ENCODE data around the gene ADAM12.

The ADAM12 gene

DNA sequence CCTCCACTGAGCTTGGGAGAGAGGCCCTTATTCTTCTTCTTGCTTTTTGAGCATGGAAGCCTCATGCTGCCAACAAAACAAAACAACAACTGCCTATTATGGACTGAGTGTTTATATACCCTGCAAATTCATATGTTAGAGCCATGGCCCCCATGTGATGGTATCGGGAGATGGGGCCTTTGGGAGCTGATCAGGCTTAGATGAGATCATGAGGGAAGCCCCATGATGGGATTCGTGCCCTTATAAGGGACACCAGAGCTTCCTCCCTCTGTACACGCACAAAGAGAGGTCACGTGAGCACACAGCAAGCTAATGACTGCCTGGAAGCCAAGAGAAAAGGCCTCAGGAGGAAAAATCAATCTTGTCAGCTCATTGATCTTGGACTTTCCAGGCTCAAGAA is 256.9 kb downstream of the ADAM12 start:
- DNase-seq, result no peak

DNA sequence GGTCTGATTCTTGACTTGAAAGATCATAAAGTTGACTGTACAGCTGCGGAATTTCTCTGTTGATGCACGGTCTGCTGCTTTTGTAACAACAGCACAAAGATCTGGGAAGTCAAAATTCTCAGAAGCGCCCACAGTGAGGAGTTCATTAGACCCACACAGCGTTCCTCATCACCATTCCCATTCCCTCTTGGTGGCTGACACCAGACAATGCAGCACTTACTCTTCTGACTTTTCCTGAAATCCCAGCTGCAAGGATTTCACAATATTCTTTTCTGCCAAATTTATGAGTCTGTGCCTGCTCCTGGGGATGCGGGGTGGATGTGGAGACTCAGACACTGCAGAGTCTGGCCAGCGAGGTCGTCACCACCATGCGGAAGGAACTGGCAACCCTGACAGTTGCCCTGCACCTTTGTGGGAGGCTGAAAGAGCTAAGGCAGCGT is 258.0 kb downstream of the ADAM12 start:
- DNase-seq, result no peak

DNA sequence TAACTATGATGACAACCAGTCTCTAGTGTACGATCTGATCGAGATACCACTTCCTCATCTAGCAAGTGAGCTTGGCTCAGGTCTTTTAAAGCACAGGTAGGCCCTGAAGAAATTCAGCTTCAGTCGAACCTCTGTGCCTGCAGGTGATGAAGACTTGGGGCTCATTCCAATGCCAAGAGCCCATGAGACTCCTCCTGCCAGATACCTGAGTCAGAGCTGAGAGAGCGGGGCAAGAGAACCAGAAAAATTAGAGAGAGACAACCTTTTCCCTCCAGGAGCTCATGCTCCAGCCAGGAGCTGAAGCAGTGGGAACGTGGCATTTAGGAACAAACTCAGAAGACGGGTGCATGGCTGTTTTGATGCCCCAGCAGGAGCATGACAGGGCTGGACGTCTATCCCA is 259.3 kb downstream of the ADAM12 start:
- no peak for DNase-seq

DNA sequence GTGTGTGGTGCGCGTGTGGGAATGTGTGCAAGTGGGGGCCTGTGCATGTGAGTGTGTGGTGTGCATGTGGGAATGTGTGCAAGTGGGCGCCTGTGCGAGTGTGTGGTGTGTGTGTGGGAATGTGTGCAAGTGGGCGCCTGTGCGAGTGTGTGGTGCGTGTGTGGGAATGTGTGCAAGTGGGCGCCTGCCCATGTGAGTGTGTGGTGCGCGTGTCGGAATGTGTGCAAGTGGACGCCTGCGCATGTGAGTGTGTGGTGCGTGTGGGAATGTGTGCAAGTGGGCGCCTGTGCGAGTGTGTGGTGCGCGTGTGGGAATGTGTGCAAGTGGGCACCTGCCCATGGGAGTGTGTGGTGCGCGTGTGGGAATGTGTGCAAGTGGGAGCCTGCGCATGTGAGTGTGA is 259.7 kb downstream of the ADAM12 start:
- no peak for DNase-seq

DNA sequence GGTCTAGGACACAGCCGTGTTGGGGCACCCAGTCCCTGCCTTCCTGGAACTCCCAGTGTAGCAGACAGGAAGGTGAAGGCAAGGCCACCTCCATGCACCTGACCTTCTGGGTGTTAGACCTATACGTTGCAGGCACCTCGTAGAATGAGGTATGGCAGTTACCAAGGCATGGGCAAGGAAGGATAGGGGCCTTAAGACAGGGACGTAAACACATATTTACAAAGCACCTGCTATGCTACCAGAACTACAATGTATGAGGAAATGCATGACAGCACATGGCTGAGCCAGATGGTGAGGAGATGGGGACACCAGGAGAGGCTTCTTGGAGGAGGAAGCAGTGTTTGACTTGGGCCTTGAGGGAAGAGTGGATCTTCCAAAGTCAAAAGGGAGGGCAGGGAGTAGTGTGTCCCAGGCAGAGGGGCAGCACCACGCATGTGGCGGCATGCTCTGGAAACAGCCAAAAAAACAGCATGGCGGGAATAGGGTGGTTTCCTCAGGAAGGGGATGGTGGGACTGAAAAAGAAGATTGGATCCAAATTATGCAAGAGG is 260.7 kb downstream of the ADAM12 start:
- DNase-seq, result no peak

DNA sequence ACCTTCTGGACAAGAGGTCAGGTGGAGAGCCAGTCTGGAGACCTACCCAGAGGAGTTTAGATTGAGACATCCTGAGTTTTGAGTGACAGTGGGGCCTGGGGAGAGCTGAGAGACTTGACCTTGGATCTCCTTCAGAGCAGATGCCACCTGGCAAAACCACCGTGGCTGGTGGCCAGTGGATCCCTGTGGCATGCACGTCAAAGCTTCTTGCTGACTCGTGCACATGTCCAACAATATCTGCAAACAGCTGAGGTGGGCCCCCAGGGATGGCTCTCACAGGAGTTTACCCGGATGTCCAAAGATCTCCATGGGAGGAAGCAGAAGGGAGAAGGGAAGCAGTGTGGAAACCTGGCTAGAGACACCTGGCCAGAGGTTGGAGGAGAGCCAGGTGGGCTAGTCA is 261.4 kb downstream of the ADAM12 start:
- DNase-seq, result no peak

DNA sequence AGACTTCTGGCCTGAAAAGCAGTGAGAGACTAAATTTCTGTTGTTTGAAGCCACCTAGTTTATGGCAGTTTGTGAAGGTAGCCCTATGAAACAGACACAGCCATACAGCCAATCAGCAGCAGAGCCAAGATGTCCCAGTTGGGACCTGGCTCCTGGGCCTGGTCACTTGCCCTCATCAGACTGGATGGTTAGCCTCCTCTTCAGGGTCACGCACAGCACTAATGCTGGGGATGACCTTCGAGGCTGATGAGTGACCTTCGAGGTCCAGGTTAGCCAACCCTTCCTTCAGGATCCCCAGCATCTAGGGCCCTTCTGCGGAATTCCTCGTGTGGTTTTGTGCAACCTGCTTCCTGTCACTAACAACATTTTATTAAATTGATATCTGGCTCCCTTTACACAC is 262.3 kb downstream of the ADAM12 start:
- no peak for DNase-seq

DNA sequence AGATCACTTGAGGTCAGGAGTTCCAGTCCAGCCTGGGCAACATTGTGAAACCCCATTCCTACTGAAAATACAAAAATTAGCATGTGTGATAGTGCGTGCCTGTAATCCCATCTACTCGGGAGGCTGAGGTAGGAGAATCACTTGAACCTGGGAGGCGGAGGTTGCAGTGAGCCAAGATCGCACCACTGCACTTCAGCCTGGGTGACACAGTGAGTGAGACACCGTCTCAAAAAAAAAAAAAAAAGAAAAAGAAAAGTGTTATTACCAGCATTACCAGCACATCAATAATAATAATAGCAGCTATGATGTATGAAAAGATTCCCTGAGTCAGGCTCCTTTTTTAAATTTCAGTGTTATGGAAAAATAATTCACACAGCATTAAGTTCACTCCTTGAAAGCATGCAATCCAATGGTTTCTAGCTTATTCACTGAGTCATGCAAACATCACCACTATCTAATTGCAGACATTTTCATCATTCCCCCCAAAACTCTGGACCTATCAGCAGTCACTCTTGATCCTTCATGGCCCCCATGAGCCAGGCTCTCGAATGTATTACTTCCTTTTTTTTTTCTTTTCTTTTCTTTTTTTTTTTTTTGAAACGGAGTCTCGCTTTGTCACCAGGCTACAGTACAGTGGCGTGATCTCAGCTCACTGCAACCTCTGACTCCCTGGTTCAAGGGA is 263.5 kb downstream of the ADAM12 start:
- DNase-seq, result no peak

DNA sequence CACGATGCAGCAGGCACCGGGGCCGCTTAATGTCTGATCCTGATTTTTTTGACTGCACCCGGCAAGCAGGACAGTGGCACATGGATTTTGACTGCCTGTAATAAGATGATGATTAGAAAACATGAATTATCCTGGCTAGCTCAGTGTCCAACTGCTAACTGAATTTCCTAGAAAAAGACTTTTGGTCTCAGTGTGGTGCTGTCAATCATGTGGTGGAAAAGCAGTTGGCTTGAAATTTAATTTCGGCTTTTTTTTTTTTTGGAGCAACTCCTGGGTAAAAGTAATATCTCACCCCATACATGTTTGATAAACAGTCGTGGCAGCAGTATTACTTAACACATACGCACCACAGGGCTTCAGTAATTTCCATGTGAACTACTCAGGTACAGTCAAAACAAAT is 264.2 kb downstream of the ADAM12 start:
- no peak for DNase-seq

DNA sequence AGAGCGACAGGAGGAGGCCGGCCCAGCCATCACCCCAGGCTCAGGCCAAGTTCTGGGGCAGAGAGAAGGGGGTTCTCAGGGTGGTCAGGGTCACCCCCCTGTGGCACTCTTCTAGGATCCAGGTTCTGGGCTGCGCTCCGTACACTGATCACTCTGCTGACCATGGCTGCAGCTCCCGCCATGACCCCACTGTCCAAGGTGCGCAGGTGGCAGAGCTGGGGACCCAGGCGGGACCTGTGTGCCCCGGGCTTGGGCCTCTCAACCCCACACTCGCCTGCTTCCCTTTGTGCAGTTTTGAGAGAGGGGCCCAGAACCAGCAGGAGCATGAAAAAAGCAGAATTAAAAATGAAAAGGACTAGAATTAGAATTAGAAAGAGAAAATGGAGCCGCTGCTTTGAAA is 264.8 kb downstream of the ADAM12 start:
- DNase-seq, result no peak

DNA sequence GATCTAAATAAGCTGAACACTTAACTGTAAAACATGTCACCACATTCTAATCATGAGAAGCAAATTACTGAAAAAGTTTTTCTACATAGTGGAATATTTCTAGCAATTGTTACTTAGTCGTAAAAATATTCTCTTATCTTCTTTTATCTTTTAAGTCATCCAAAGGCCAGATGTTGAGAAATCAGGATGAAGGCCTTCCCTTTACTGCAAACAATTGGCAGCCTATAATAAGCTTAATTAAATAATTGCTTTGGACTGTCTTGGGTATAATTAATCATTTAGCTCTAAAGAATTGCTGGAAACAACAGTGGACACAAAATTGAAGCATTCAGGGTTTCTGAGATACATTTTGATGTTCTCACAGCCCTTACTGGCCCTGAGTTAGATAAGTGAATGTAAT is 265.4 kb downstream of the ADAM12 start:
- no peak for DNase-seq

DNA sequence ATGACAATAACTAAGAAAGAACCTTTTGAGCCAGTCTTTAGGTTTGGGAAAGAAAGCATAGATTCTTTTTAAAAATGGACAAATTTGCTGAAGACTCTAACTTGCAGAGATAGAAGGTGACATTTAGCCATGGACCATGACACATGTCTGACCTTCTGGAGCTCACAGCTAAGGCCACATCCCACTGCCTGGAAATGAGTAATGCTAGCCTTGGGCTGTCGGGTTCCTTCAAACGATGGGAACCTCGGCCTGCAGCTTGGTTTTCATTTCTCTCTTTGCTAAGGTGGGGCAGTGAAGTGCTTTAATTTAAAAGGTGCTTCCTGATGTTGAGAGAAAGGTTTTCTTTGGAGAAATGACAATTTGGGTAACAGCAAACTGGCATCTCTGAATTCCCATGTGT is 268.7 kb downstream of the ADAM12 start:
- DNase-seq, result no peak

DNA sequence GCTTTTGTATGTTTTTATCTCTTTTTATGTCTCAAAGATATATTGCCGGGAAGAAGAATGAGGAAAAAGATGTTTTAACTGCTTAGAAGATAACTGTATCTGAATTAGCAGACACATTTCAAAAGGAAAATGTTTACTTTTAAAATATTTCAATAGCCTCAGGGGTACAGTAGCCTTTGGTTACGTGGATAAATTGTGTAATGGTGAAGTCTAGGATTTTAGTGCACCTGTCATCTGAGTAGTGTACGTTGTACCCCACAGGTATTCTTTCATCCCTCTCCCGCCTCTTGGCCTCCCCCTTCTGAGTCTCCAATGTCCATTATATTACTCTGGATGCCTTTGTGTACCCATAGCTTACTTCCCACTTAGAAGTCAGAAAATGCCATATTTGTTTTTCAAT is 269.8 kb downstream of the ADAM12 start:
- DNase-seq, result no peak

DNA sequence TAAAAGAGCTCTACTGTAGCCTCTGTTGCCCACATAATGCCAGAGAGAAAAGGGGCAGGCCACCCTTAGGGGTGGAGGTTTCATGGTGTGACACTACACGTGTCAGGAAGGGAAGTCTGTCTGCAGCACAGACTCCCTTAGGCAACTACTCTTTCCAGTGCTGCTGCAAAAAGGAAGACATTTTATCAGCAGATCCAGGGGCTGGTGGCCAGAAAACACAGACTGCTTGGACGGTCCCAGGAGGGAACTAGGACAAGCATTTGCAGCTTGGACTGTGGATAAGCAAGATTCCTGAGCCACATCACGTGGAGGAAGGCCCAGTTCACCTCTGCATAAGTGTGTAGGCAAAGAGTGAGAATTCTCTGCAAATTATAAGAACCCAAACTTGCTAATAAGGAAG is 271.1 kb downstream of the ADAM12 start:
- DNase-seq, result no peak

DNA sequence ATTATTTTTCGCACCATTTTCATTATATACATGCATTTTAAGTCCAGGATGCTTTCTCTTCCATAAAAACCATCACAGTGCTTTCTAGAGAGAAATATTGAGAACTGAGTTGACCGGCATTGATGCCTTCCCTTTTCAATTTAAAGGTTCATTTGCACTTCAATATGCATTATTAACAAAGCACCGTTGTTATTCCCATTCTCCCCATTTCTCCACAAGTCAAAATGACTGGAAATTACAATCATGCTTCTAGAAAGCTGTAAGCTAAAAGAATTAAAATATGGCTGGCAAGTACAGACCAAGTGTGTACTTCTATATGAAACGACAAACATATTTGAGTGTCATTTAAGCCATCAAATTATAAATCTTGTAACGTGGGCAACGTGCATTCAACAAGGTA is 272.4 kb downstream of the ADAM12 start:
- DNase-seq, result no peak

DNA sequence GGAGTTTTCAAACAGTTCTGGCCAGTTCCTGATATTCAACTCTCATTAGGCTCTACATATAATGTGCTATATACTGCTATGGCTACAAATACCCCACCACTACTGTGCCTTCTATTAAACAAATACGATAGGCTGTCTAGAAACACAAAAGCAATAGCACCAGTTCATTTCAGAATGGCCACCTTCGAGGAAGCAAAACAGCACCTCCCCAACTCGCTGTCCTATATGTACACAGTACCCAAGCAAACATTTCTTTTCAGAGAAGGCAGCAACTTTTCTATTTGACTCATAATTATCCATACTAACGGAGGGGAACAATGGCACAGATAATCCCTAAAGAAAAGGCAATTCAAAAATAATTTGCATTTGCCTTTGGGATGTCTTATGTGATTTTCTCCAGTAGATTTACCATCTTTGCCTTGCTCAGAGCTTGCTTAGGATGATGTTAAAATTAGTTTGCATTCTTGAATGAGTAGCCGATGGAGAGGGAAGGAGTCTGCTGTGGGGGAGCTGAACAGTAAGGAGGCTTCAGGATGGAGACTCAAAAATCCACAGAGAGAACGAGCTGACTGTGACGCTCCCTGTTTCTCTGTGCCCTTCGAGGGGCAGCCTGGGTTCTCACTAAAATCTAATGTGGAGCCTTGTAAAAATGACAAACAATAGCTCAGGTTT is 273.3 kb downstream of the ADAM12 start:
- no peak for DNase-seq

DNA sequence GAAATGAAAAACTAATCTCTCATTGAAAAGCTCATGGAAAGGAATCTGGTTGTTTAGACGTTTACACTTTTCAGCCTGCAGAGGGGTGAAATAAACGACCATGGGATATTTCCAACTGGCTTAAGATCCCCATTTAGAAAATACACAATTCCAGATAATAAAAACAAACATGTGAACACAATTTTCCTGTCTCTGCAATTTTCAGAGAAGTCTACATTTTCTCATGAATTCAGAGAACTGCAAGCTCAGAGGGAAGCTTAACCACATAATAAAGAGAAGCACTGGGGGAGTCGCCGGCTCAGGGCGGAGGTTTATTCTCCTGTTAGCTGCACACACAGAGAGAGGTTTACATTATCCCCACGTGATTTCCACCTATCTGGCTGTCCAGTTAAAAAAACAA is 276.8 kb downstream of the ADAM12 start:
- DNase-seq, result no peak

DNA sequence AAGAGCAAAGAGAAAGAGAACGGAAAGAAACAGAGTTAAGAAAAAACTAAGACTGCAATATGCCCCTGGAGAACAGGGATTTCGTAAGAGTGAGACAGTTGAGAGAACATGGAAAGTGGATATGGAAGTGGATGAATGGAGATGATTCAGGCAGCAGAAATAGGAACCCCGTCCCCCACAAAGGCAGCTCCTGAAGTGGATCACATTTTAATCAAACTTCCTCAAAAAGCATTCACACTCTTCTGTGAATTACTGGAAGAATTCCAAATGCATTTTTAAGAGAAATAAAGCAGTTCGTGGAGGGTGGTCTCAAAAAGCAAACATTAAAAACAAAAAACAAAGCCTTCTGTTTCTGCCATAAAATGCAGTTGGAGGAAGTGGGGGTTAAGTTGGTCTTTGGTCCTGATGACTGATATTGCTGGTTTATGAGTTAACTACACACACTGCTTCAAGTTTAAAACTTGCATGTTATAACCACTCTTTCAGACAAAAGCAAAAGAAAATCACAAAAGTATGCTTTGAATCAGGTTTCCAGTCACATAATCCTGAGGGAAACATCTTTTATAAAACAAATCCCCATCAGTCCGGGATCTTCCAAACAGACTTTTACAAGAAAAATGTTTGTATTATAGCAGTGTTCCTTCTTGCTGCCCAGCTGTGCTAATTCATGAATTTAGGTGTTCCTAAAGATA is 277.6 kb downstream of the ADAM12 start:
- DNase-seq, result no peak

DNA sequence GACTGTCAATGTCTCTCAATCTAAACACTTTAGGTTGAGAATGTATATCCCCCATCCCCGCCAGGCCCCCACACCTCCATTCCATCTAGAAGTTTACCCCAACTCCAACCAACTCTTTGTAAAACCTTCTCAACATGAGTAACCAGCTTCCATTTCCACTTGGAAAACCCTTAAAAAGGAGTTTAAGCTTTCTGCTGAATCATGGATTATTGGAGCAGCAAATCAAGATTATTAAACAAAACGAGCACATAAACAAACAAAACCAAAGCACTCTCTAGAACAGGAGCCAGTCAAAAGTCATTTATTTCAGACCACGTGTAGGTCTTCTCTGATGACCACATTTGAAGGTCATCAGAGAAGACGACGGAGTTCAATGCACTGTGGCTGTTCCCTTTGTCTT is 278.4 kb downstream of the ADAM12 start:
- no peak for DNase-seq

DNA sequence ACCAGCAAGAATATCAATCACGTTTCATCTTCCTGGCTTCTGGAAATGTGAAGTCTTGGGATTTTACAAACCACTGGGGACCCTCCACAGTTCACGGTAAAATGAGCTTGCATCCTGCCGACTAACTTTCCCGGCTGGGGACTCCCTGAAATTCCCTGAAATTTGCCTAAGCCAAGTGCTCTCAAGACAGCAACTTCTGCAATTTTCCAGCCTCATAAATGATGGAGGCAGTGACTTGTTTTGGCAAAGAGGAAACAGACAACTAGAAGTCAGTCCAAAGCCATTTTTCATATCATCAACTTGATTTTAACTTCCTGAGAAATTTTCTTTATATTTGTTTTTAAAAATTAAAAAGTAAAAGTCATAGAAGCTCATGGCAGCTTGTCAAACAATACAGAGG is 279.6 kb downstream of the ADAM12 start:
- no peak for DNase-seq

DNA sequence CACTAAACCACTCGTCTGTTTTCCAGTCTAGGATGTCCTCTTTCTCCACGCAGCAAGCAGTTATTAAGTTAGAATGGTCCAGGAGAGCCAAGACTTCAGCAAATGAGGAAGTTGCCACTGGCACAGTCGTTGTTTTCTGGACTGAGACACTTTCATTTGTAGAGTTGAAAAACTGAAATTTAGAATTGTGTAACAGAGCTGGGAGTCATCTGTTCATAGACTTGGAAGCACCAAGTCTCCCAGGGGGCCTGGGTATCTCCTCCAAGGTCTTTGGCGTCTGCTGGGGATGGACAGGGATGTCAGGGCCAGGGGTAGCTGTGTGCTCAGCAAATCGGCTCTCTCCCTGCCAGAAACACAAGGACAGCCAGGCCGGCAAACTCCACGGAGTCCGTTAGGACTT is 283.5 kb downstream of the ADAM12 start:
- DNase-seq, result no peak

DNA sequence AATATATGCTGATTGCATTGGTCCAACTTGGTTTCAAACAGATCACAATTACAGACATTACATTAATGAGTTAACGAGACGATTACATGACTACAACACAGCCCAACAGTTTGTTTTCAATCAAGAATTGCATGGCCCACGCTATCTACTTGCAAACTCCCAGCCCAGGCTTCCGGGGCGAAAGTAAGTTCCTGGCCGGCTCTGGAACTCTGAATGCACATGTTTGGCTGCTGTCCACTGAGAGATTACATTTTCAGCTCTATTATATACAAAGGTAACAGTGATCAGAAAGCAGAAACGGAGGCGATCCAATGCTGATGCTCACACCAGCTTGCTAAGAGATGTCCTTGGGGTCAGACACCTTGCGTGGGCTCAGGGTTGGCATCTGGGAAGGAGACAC is 285.6 kb downstream of the ADAM12 start:
- no peak for DNase-seq

DNA sequence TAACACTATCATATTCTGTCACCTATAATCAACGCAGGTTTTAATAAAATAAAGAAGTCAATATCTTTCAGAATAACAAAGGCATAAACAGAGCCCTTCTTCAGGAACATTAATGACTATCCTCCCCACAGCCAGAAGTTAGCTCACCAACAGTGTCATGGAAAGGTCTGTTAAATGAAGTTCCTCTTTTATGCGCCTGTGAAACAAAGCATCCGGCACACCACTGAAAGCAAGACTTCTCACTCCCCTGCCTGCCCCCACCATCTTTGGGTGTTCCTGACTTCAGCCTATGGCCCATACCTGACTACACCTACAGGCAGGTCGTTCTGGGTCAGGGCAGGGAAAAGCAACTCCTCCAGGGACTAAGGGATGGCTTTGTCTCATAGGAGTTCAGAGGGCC is 286.5 kb downstream of the ADAM12 start:
- no peak for DNase-seq

DNA sequence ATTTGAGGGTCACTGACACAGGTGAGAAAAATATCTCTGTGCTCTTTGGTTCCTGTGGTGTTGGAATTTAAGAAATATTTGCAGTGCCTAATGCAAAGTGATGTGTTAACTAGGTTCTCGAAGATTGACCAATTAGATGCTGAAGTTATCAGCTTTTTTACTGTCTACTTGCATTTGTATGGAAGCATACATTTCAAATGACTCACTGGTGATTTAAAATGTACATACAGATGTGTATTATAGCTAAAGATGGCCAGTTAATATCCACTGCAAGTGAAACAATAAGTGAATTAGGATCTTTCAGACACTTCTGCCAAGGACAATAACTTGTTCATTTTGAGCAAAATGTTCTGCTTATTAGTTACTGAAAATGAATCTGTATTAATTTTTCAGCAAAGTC is 287.0 kb downstream of the ADAM12 start:
- no peak for DNase-seq

Measured in NCI-H187 treated with DMSO at 0.1 percent for 48 hours (cell line).